ENCODE data around the gene PTPRB.
A peak's percentile ranks its signal among the peaks of the same experiment; 100 is the strongest.

The PTPRB gene

GRCh38 chr12:70666364-70666763, 29.1 kb upstream of the PTPRB start:
- H3K4me1 ChIP-seq (ENCODE audit: control extremely low read depth in 1 of 4, control insufficient read depth in 4 of 4, insufficient read depth in 4 of 4, low read length in 3 of 4) = no peaks in the 10 kb centered on the region
- peaks cover 0 to 2% (median 0%) of the 10 kb centered on the region in 5 experiments for H3K27me3 ChIP-seq (replicated peaks in 2 of 5; ENCODE audit: control insufficient read depth in 4 of 5, insufficient read depth in 5 of 5, low read length in 4 of 5)
- no peak overlapping the region for H3K27ac ChIP-seq (ENCODE audit: insufficient read depth in 1 of 2, low read depth in 1 of 2, low read length in 2 of 2, poor library complexity in 1 of 2, severe bottlenecking in 2 of 2)
- WGBS (ENCODE audit: insufficient coverage) = no CpG with 5 or more reads among the region's 1 CpG
- ChIA-PET CTCF (no interaction called here), POLR2A (no interaction called here)
- no peaks in the 10 kb centered on the region for H3K36me3 ChIP-seq (ENCODE audit: control insufficient read depth in 4 of 4, insufficient read depth in 4 of 4, low read length in 3 of 4)
- H3K9me3 ChIP-seq (ENCODE audit: control extremely low read depth in 1 of 5, control insufficient read depth in 4 of 5, insufficient read depth in 2 of 5, low read depth in 1 of 5, low read length in 4 of 5) = no peaks in the 10 kb centered on the region
- no peak overlapping the region for H3K4me3 ChIP-seq (ENCODE audit: control insufficient read depth in 1 of 7, extremely low read depth in 1 of 7, insufficient read depth in 4 of 7, low read depth in 2 of 7, low read length in 6 of 7)
- DNase-seq = no peak

- POLR2A ChIA-PET = no interaction called here
- Histone ChIP-seq H3K27ac (ENCODE audit: insufficient read depth in 1 of 2, low read depth in 1 of 2, low read length in 2 of 2, poor library complexity in 1 of 2, severe bottlenecking in 2 of 2) (no peak overlapping the region), H3K4me1 (ENCODE audit: control extremely low read depth in 1 of 4, control insufficient read depth in 4 of 4, insufficient read depth in 4 of 4, low read length in 3 of 4) (peaks cover 0 to 10% (median 0%) of the 10 kb centered on the region in 4 experiments), H3K27me3 (replicated peaks in 2 of 5; ENCODE audit: control insufficient read depth in 4 of 5, insufficient read depth in 5 of 5, low read length in 4 of 5) (peaks cover 0 to 2% (median 0%) of the 10 kb centered on the region in 5 experiments), H3K9me3 (ENCODE audit: control extremely low read depth in 1 of 5, control insufficient read depth in 4 of 5, insufficient read depth in 2 of 5, low read depth in 1 of 5, low read length in 4 of 5) (no peaks in the 10 kb centered on the region), H3K36me3 (ENCODE audit: control insufficient read depth in 4 of 4, insufficient read depth in 4 of 4, low read length in 3 of 4) (no peaks in the 10 kb centered on the region), H3K4me3 (ENCODE audit: control insufficient read depth in 1 of 7, extremely low read depth in 1 of 7, insufficient read depth in 4 of 7, low read depth in 2 of 7, low read length in 6 of 7) (no peak overlapping the region)
- DNase-seq = no peak
- CTCF ChIA-PET = interaction anchor here (1.0 to 1.4 kb wide), 2 partner anchors 17 to 764 kb away, joined by 3 to 4 read pairs; no protein-coding TSS in a partner anchor
- WGBS (ENCODE audit: insufficient coverage) = 94% methylated on average over 7 of the region's 7 CpGs
Observed at GRCh38 chr12:70664465-70664881, 27.2 kb upstream of the PTPRB start.

- H3K27me3 ChIP-seq (replicated peaks in 2 of 5; ENCODE audit: control insufficient read depth in 4 of 5, insufficient read depth in 5 of 5, low read length in 4 of 5) = peaks cover 0 to 2% (median 0%) of the 10 kb centered on the region in 5 experiments
- no peaks in the 10 kb centered on the region for H3K36me3 ChIP-seq (ENCODE audit: control insufficient read depth in 4 of 4, insufficient read depth in 4 of 4, low read length in 3 of 4)
- CTCF ChIA-PET = interaction anchor here (1.0 to 1.4 kb wide), 2 partner anchors 16 to 763 kb away, joined by 3 to 4 read pairs; no protein-coding TSS in a partner anchor
- H3K9me3 ChIP-seq (ENCODE audit: control extremely low read depth in 1 of 5, control insufficient read depth in 4 of 5, insufficient read depth in 2 of 5, low read depth in 1 of 5, low read length in 4 of 5) = no peaks in the 10 kb centered on the region
- no peak overlapping the region for H3K4me3 ChIP-seq (ENCODE audit: control insufficient read depth in 1 of 7, extremely low read depth in 1 of 7, insufficient read depth in 4 of 7, low read depth in 2 of 7, low read length in 6 of 7)
- no peak overlapping the region for H3K27ac ChIP-seq (ENCODE audit: insufficient read depth in 1 of 2, low read depth in 1 of 2, low read length in 2 of 2, poor library complexity in 1 of 2, severe bottlenecking in 2 of 2)
- POLR2A ChIA-PET = no interaction called here
- no peak for DNase-seq
- WGBS (ENCODE audit: insufficient coverage) = 100% methylated on average over 1 of the region's 1 CpG
- peaks cover 0 to 14% (median 1%) of the 10 kb centered on the region in 4 experiments for H3K4me1 ChIP-seq (ENCODE audit: control extremely low read depth in 1 of 4, control insufficient read depth in 4 of 4, insufficient read depth in 4 of 4, low read length in 3 of 4)
Observed at GRCh38 chr12:70663838-70664237, 26.6 kb upstream of the PTPRB start.

GRCh38 chr12:70661466-70662161, 24.4 kb upstream of the PTPRB start:
- peak in 2 of 3 donors; percentile 1 to 5 for DNase-seq
- H3K27me3 ChIP-seq (replicated peaks in 2 of 5; ENCODE audit: control insufficient read depth in 4 of 5, insufficient read depth in 5 of 5, low read length in 4 of 5) = no peaks in the 10 kb centered on the region
- no peaks in the 10 kb centered on the region for H3K36me3 ChIP-seq (ENCODE audit: control insufficient read depth in 4 of 4, insufficient read depth in 4 of 4, low read length in 3 of 4)
- no peak overlapping the region for H3K4me3 ChIP-seq (ENCODE audit: control insufficient read depth in 1 of 7, extremely low read depth in 1 of 7, insufficient read depth in 4 of 7, low read depth in 2 of 7, low read length in 6 of 7)
- POLR2A ChIA-PET = no interaction called here
- H3K27ac ChIP-seq (ENCODE audit: insufficient read depth in 1 of 2, low read depth in 1 of 2, low read length in 2 of 2, poor library complexity in 1 of 2, severe bottlenecking in 2 of 2) = no peak overlapping the region
- no peaks in the 10 kb centered on the region for H3K9me3 ChIP-seq (ENCODE audit: control extremely low read depth in 1 of 5, control insufficient read depth in 4 of 5, insufficient read depth in 2 of 5, low read depth in 1 of 5, low read length in 4 of 5)
- peaks cover 0 to 14% (median 1%) of the 10 kb centered on the region in 4 experiments for H3K4me1 ChIP-seq (ENCODE audit: control extremely low read depth in 1 of 4, control insufficient read depth in 4 of 4, insufficient read depth in 4 of 4, low read length in 3 of 4)
- CTCF ChIA-PET = no interaction called here
- 96% methylated on average over 7 of the region's 8 CpGs for WGBS (ENCODE audit: insufficient coverage)

GRCh38 chr12:70660620-70661219, 23.5 kb upstream of the PTPRB start:
- CTCF ChIA-PET = no interaction called here
- POLR2A ChIA-PET = no interaction called here
- Histone ChIP-seq H3K9me3 (ENCODE audit: control extremely low read depth in 1 of 5, control insufficient read depth in 4 of 5, insufficient read depth in 2 of 5, low read depth in 1 of 5, low read length in 4 of 5) (no peaks in the 10 kb centered on the region), H3K27me3 (replicated peaks in 2 of 5; ENCODE audit: control insufficient read depth in 4 of 5, insufficient read depth in 5 of 5, low read length in 4 of 5) (no peaks in the 10 kb centered on the region), H3K4me1 (ENCODE audit: control extremely low read depth in 1 of 4, control insufficient read depth in 4 of 4, insufficient read depth in 4 of 4, low read length in 3 of 4) (peaks cover 0 to 14% (median 1%) of the 10 kb centered on the region in 4 experiments), H3K36me3 (ENCODE audit: control insufficient read depth in 4 of 4, insufficient read depth in 4 of 4, low read length in 3 of 4) (no peaks in the 10 kb centered on the region), H3K4me3 (ENCODE audit: control insufficient read depth in 1 of 7, extremely low read depth in 1 of 7, insufficient read depth in 4 of 7, low read depth in 2 of 7, low read length in 6 of 7) (no peak overlapping the region), H3K27ac (ENCODE audit: insufficient read depth in 1 of 2, low read depth in 1 of 2, low read length in 2 of 2, poor library complexity in 1 of 2, severe bottlenecking in 2 of 2) (peak overlapping the region in 1 of 2 experiments; percentile 59)
- DNase-seq = peak; percentile 6 to 76 (median 63)
- 91% methylated on average over 5 of the region's 5 CpGs for WGBS (ENCODE audit: insufficient coverage)

DNA sequence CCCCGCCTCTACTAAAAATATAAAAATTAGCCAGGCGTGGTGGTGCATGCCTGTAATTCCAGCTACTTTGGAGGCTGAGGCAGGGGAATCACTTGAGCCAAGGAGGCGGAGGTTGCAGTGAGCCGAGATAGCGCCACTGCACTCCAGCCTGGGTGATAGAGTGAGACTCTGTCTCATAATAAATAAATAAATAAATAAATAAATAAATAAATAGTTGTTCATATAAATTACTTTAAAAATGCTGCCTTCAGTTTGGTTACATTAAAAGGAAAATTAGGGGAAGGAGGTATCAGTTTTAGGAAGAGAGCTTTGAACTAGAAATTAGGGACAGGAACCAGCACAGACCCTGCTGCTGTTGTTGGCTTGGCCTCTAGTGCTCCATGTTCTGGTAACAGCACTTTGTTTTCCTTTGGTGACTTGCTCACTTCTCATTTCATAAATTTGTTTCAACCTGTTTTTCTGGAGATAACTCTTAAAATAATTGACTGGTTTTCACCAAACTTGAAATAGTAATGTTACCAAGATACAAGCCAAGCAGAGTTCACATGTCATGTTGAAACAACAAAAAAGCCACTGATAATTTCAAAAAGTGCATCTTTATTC, 22.9 kb upstream of the PTPRB start:
- Histone ChIP-seq H3K27me3 (replicated peaks in 2 of 5; ENCODE audit: control insufficient read depth in 4 of 5, insufficient read depth in 5 of 5, low read length in 4 of 5) (no peaks in the 10 kb centered on the region), H3K9me3 (ENCODE audit: control extremely low read depth in 1 of 5, control insufficient read depth in 4 of 5, insufficient read depth in 2 of 5, low read depth in 1 of 5, low read length in 4 of 5) (no peaks in the 10 kb centered on the region), H3K36me3 (ENCODE audit: control insufficient read depth in 4 of 4, insufficient read depth in 4 of 4, low read length in 3 of 4) (no peaks in the 10 kb centered on the region), H3K27ac (ENCODE audit: insufficient read depth in 1 of 2, low read depth in 1 of 2, low read length in 2 of 2, poor library complexity in 1 of 2, severe bottlenecking in 2 of 2) (peak overlapping the region in 1 of 2 experiments; percentile 59), H3K4me1 (ENCODE audit: control extremely low read depth in 1 of 4, control insufficient read depth in 4 of 4, insufficient read depth in 4 of 4, low read length in 3 of 4) (peaks cover 0 to 14% (median 1%) of the 10 kb centered on the region in 4 experiments), H3K4me3 (ENCODE audit: control insufficient read depth in 1 of 7, extremely low read depth in 1 of 7, insufficient read depth in 4 of 7, low read depth in 2 of 7, low read length in 6 of 7) (no peak overlapping the region)
- ChIA-PET POLR2A (interaction anchor here (0.6 kb wide), 1 partner anchor 45 kb away, joined by 4 read pairs; no protein-coding TSS in a partner anchor), CTCF (no interaction called here)
- no peak for DNase-seq
- no CpG with 5 or more reads among the region's 5 CpGs for WGBS (ENCODE audit: insufficient coverage)

Data from common myeloid progenitor, CD34-positive (primary cell).